DOHH2 (cell line): Measurements from ENCODE around the gene IFRD2.

ENCODE experiments used
- CTCF ChIP-seq: fragments of 200-600 bp; sonication (generic); IDR thresholded peaks from one replicate; pipeline ENCODE4 v1.5.1; 2014; ENCODE audit warnings: antibody characterized with exemption, mild to moderate bottlenecking, low read depth, low read length; ENCODE audit not compliant: poor library complexity, severe bottlenecking
- EZH2phosphoT487 ChIP-seq: fragments of 200-600 bp; sonication (generic); IDR thresholded peaks from 2 replicates; pipeline ENCODE4 v1.6.1; 2017; ENCODE audit warnings: borderline replicate concordance, mild to moderate bottlenecking, antibody characterized with exemption, low read length, moderate library complexity, mixed read lengths

- TF ChIP-seq EZH2phosphoT487 = no peak
- TF ChIP-seq CTCF = no peak
Observed at GRCh38 chr3:50249457-50249856, 42.8 kb downstream of the IFRD2 start.
